ENCODE measurements around the gene TMEM203.

GRCh38 chr9:137160054-137160425 is 45.4 kb downstream of the TMEM203 start:
- TF ChIP-seq ZBTB1 (CRISPR knock-in tag; IDR thresholded peaks at IDR 0.05; ENCODE audit: borderline replicate concordance) (no peak), ZNF232 (CRISPR knock-in tag; IDR thresholded peaks at IDR 0.05; ENCODE audit: borderline replicate concordance) (no peak)
